Epithelial cell of esophagus (primary cell): ENCODE data around the gene SMIM22.

Source experiments
- DNase-seq: peaks from one replicate; pipeline ENCODE4 v3.0.0; 2010; ENCODE audit warnings: low read depth
- H3K4me3 ChIP-seq: 2 replicates; pipeline ENCODE4 v1.5.1; 2011; ENCODE audit warnings: mild to moderate bottlenecking, low read length, control low read depth
- CTCF ChIP-seq: IDR thresholded peaks from 2 replicates; pipeline ENCODE4 v1.5.1; 2011; ENCODE audit warnings: low read depth, mild to moderate bottlenecking, low read length, control low read depth, inconsistent platforms; ENCODE audit not compliant: insufficient read depth; ENCODE audit errors: missing control alignments

Gene SMIM22

GRCh38 chr16:4750896-4751295, 44.3 kb upstream of the SMIM22 start:
- TF ChIP-seq CTCF = no peak
- no peak overlapping the region for H3K4me3 ChIP-seq
- no peak for DNase-seq

GRCh38 chr16:4752351-4753100, 42.6 kb upstream of the SMIM22 start:
- TF ChIP-seq CTCF = no peak
- DNase-seq = no peak
- H3K4me3 ChIP-seq = no peak overlapping the region

- no peak for DNase-seq
- no peak overlapping the region for H3K4me3 ChIP-seq
- TF ChIP-seq CTCF = no peak
Observed at GRCh38 chr16:4753227-4753626, 41.9 kb upstream of the SMIM22 start.

- no peak overlapping the region for H3K4me3 ChIP-seq
- no peak for DNase-seq
- no peak for TF ChIP-seq CTCF
Observed at GRCh38 chr16:4754865-4755264, 40.3 kb upstream of the SMIM22 start.

GRCh38 chr16:4755687-4756086, 39.5 kb upstream of the SMIM22 start:
- no peak for TF ChIP-seq CTCF
- H3K4me3 ChIP-seq = no peak overlapping the region
- no peak for DNase-seq

- DNase-seq = no peak
- TF ChIP-seq CTCF = no peak
- no peak overlapping the region for H3K4me3 ChIP-seq
Observed at GRCh38 chr16:4760221-4760910, 34.8 kb upstream of the SMIM22 start.
